Astrocyte of the spinal cord (primary cell): ENCODE measurements around the gene ABAT.
A peak's percentile ranks its signal among the peaks of the same experiment; 100 is the strongest.

ENCODE experiments used
- DNase-seq: peaks from one replicate; pipeline ENCODE4 v3.0.0; 2011; ENCODE audit warnings: low read depth, low spot score
- H3K4me3 ChIP-seq: 2 replicates; pipeline ENCODE4 v1.5.1; 2011; ENCODE audit warnings: low read depth, mild to moderate bottlenecking, low read length, moderate library complexity
- in situ Hi-C: cut with HindIII; loops from 2 replicates; pipeline ENCODE4 v1.10.0; 2017; ENCODE audit warnings: low sequenced_read_pairs
- TF ChIP-seq, protein P1 (sequence below): IDR thresholded peaks from 2 replicates; pipeline ENCODE4 v1.5.1; 2012; ENCODE audit warnings: low read depth, mild to moderate bottlenecking, low read length, inconsistent platforms

The ABAT gene

DNA sequence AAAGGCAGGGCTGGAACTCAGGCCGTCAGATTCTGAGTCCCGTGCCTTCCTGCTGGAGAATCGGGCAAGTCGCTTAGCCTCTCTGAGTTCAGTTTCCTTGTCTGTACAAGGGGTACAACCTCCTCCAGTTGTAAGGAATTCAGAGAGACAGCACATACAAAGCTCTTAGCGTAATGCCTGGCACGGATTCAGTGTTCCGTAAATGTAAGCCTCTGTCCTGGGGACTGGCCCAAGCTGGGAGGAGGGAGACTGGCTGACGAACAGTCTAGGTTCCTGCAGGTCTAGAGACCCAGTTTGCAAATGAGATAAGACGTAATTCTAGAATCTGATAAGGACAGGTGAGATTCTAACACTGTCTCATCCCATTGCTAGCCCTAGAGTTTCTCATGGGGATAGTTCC is 43.0 kb upstream of the ABAT start:
- in situ Hi-C loops: no loop called here
- no peak overlapping the region for H3K4me3 ChIP-seq
- no peak for DNase-seq
- TF ChIP-seq, protein P1, sequence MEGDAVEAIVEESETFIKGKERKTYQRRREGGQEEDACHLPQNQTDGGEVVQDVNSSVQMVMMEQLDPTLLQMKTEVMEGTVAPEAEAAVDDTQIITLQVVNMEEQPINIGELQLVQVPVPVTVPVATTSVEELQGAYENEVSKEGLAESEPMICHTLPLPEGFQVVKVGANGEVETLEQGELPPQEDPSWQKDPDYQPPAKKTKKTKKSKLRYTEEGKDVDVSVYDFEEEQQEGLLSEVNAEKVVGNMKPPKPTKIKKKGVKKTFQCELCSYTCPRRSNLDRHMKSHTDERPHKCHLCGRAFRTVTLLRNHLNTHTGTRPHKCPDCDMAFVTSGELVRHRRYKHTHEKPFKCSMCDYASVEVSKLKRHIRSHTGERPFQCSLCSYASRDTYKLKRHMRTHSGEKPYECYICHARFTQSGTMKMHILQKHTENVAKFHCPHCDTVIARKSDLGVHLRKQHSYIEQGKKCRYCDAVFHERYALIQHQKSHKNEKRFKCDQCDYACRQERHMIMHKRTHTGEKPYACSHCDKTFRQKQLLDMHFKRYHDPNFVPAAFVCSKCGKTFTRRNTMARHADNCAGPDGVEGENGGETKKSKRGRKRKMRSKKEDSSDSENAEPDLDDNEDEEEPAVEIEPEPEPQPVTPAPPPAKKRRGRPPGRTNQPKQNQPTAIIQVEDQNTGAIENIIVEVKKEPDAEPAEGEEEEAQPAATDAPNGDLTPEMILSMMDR: no peak

DNA sequence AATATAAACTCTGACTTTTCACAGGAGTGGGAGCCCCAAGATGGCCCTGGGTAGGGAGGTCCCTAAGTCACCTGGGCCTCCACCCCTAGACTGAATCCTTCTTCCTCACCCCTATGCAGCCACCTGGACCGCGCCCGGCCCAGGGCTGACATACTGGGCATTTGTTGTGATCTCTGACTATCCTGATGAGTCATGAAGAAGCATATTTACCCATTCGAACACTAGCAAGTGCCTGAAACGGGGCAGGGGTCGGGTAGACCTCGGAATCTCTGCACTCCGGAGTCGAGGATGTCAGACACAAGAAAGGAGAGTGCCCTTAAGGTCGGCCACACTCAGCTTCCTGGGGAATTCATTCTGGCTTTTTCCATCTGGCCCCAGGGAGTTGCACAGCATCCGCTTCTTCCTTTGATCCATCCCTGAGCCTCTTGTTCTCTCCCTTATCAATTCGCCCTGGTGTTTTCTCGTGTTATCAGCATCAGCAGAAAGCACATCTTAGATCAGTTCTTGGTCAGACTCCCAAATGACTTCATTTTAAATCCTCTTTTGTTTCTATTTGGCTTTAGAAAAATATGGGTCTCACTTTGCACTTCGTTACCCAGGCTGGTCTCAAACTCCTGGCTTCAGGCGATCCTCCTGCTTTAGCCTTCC is 42.5 kb upstream of the ABAT start:
- TF ChIP-seq, protein P1: no peak
- in situ Hi-C loops: no loop called here
- no peak overlapping the region for H3K4me3 ChIP-seq
- DNase-seq: no peak

DNA sequence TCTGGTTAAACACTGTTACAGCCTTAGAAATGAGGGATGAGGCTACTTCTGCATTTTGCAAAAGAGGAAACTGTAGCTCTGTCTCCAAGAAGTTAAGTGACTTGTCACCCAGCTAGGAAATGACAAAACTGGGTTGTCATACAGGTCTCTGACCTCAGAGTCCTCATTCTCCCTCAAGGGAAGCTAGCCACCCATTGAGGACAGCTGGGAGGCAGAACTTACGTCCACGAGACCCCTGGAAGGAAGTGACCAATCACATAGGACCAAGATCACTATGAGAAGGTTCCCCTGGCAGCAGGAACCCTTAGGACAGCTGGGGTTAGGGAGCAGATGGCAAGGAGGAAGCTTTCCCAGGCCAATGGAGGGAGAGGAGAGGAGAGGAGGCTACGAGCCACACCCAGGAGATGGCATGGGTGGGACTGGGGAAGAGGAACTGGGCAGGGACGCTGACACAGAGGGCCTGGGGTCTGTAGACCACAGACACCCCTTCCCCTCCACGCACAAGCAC is 41.7 kb upstream of the ABAT start:
- no peak overlapping the region for H3K4me3 ChIP-seq
- DNase-seq: no peak
- TF ChIP-seq, protein P1: no peak
- in situ Hi-C loops: no loop called here

DNA sequence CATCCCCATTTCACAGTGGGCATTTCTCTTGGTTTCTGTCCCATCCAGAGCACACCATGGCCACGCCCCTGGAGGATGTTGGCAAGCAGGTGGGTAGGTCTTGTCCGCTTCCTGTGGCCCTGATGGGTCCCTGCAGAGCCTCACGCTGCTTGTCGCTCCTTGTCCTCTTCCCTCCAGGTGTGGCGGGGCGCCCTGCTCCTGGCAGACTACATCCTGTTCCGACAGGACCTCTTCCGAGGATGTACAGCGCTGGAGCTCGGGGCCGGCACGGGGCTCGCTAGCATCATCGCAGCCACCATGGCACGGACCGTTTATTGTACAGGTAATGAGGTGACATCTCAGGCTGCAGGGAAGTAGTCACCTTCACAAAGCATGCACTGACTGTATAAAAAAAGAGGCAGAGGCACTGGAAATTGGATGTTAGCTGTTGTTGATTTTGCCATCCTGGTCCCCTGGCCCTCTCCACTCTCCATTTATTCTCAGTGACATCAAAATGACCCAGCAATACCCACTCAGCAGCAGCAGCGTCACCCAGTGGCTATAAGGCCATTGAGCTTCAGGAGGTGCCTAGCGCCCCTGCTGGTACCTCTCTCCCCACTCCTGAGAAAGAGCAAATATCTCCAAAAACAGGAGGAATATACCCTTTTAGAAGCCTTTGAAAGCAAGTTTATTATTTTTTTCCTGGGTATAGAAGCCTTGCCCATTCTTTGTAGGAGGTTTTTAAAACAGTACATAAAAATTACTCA is 39.3 kb upstream of the ABAT start:
- TF ChIP-seq, protein P1: peak; percentile 89
- in situ Hi-C loops: no loop called here
- DNase-seq: peak; percentile 46

DNA sequence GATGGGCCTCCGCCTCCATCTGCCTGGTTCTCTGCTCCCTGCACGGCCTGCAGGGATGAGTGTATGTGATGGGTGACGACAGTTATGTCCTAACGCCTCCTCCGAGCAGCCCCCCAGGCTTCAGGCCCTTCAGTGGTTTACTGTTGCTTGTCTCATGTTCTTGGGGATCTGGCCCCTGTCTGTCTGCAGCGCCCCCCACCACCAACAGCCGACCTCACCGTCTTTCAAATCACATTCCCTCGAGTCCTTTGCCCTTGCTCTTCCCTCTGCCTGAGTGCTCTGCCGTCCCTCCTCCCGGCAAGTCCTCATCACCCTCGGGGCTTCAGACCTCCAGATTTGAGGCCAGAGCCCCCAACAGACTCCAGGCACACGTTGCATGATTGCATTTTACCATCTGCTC is 34.7 kb upstream of the ABAT start:
- in situ Hi-C loops: no loop called here
- H3K4me3 ChIP-seq: no peak overlapping the region
- TF ChIP-seq, protein P1: no peak
- DNase-seq: no peak

More for the DNA sequence above, 39.3 kb upstream of the ABAT start:
- no peak overlapping the region for H3K4me3 ChIP-seq

DNA sequence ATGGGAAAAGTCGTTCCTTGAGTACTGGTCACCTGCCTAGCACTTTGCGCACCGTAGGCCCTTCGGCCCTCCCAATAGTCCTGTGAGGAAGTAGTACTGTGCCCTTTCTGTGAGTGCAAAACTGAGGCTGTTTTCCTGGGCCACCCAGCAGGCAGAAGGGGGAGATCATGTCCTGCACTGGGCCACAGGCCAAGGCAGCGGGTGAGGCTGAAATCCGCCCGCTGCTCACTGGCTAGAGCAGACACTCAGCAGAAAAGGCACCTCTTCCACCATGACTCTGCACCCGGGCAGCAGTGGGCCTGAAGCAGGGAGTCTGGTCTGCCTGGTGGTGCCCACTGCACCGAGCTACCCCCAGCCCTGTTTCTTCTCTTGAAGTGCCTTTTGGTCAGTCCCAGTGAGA is 32.7 kb upstream of the ABAT start:
- TF ChIP-seq, protein P1: no peak
- DNase-seq: no peak
- in situ Hi-C loops: no loop called here
- no peak overlapping the region for H3K4me3 ChIP-seq
